GM21423 (cell line): ENCODE results near the gene HPSE2.
"Not testable (repeated sequence)": the region's sequence is repeated elsewhere in the genome, so short reads cannot be mapped to it uniquely, and the experiment has no call there.

Source experiments
- ATAC-seq: cut with Tn5 transposase; IDR thresholded peaks from one replicate; pipeline ENCODE4 v1.9.1; 2021; ENCODE audit warnings: mild to moderate bottlenecking, moderate library complexity; ENCODE audit not compliant: unreplicated experiment

Gene HPSE2

DNA sequence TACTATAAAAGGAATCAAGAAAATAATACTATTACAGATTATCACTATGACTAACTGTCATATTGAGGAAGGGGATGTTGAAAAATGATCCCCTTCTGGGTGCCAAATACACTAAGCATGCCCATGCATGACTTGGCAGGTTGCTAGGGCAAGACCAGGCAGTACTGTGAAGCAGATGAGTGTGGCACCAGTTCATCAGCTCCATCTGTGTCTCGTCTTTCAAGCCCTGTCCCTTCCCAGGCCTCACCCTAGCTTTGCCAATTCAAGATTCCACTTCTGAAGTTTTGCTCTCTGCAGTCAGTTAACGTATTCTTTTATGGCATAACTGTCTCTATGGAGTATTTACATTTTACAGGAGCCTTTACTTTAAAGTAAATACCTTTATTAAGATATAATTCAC, 653.3 kb downstream of the HPSE2 start:
- ATAC-seq = no peak

DNA sequence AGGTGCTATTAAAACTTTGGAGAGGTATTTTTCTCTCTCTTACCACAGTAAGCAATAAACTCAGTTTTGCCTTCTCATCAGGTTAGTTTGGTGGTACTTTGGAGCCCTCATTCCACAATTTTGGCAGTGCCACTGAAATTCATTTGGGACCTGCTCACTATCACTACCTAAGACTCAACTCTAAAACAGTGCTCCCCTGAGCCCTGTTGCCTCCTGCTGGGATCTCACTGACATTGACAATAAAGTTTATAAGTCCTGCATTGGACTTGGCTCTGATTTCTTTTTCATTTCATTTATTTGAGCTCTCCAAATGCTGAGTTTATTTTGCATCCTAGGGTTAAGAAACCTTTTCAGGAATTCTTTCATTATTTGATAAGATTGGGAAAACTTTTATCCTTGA, 658.1 kb downstream of the HPSE2 start:
- no peak for ATAC-seq

DNA sequence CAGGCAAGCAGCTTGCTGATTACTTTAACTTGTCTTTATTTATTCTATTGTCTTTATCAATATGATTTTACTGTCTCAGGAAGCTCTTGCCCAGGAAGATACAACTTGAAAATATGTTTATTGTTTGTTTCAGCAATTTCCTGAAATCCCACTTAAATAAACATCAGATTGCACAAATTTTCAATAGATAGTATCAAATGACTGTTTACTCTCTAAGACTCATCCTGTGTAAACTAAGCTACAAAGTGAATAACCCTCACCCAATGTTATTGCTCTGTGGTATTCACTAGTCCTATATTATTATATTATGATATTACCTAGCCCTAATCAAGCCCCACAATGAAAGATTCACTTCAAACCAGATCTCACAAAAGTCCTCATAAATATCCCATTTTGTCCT, 658.5 kb downstream of the HPSE2 start:
- ATAC-seq = no peak

DNA sequence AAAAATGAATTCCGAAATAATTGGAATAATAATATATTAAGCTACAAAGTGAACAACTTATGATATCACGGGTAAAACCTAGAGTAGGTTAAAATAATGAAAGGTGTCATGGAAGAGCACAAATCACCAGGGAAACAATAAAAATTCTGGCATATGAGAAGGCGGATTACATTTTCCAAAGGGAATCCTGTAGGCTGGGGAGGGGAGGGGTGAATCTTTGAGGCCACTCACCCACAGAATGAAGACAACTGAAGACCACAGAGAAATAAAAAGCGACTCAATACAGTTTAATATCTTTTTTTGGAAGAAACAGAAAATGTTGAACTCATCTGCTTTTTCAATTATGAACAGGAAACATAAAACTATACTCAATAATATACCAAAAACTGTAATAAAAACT, 659.6 kb downstream of the HPSE2 start:
- ATAC-seq = no peak

DNA sequence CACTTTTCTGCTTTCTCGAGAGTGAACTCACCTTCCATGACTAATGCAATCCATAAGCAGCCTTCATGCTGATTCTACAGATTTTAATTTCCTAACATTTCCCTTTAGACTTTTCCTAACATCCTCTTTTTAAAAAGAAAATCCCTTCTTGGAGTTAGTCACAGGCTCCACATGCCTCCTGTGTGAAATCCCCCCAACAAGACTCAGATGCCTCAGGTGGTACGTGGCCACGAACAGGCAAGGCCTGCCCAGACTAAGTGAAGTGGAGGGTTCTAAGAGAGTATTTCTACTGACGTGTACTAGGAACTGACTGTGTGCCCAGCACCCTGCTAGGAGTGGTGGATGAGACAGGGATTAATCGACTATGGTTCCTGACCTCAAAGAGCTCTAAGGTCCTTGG, 663.1 kb downstream of the HPSE2 start:
- no peak for ATAC-seq

DNA sequence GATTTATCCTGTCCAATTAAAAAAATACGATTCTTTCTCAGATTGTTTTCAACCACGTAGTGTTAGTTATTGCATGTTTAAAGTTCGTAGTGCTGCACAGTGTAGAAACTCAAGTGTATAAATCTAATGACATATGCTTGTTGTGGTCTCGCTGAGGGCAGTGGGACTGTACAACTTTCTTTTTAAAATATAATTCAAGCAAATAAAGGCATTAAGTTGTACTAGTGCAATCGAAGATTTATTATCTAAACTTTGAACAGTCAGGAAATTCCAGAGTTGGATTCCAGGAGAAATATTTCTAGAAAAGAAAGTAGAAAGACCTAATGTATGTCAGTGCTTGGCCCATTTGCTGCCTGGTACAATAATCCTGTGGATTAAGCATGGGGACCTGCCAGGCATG, 664.8 kb downstream of the HPSE2 start:
- no peak for ATAC-seq

DNA sequence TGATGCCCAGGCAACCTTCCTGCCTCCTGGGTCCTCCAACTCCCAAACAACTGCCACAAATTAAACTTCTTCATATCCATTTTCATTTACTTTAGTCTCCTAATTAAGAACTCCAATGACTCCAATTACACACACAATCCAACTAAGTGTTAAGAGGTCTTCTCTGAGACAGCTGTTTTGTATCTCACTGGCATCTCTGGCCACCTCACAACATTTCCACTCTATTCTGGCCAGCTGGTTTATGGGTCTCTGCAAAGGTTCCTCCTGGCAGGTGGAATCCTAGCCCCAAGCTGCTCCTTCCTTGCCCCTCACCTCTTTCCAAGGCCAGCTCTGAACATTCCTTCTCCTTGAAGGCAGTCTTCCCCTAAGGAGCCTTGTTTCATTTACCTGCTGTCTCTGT, 665.8 kb downstream of the HPSE2 start:
- no peak for ATAC-seq

DNA sequence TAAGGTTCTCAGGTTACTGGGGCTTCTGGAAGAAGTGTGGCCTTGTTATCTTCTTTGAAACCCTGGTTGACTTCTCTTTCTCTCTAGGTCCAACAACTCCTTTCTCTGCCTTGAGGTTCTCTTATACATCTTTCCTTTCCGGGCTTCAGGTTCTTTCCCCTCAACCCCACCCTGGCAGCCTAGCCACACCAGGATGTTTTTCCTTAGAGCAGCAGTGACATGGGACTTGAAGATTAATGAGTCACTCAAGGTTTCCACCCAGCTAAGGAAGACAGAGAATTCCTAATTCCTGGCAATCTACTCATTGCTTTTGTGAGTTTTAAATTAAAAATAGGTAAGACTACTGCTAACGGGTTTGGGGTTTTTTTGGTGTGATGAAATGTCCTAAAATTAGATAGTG, 667.1 kb downstream of the HPSE2 start:
- no peak for ATAC-seq

DNA sequence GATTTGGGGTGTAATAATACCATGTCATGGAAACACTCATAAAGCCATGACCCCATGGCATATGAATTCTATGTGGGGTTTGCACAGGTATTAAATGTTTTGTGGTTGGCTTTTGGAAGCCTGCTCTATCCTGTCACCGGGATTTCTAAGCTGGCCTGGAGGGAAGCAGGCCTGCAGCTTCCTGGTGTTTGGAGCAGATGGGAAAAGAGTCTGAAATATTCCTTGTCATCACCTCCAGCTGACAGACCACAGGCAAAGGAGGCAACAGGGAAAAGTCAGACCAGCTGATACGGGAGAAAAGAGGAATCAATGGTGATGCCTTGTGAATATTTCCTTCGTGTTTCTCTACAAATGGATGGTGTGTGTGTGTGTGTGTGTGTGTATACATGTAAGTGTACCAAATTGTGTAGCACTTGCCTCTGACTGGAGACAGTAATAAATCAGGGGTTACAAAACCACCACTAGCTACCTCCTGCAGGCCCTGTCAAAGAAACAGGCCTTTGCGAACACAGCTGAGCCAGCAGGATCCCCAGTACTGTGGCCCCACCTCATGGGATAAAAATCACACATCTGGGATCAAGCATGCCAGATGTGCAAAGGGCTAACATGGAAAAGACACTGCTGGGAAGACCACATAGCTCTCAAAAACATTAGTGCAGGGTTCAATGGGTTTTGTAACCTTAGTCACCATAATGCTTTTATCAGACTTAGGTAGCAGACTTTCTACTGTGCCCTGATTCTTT, 668.1 kb downstream of the HPSE2 start:
- ATAC-seq = no peak

DNA sequence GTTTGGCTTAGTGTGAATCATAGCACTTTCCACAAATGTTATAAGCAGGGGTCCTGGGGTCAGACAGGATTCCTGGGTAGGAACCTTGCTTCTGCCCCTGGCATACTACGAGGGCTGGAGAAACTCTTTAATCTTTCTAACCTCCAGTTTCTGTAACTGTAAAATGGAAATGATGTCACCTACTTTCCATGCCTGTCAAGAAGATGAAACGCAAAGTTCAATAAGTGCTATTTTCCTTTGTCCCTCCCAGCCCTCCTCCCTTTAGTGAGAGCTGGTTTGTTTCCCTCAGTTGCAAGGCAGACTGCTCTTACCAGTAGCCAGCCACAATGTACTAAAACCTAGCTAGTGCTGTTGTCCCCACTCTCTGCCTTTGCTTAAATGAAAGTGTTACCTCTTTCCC, 671.8 kb downstream of the HPSE2 start:
- no peak for ATAC-seq

DNA sequence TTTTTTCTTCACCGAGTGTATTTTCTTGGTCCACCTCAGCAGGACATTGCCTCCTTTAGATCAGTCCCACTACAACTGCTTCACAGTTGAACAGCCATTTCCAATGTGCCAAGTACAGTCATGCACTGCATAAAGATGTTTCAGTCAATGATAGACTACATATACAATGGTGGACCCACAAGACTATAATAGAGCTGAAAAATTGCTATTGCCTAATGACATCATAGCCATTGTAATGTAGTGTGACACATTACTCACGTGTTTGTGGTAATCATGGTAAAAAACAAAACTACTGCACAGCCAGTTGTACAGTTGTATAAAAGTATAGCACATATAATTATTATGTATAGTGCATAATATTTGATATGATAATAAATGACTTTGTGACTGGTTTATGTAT, 675.1 kb downstream of the HPSE2 start:
- ATAC-seq = no peak

DNA sequence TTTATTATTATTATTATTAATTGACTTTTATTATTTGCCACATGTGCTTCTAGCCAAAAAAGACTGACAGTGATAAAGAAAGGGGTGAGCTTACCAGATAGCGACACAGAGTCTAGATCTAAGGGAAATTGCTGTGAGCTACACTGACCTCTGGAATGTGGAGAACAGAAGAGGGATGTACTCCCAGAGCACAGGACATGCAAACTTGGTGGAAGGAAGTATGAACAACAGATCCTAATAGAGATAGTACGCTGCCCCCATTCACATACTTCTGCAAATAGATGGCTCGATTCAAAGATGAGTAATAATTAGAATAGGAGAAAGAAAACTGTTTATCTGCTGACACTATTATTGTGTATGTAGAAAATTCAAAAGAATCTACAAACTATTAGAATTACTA, 679.6 kb downstream of the HPSE2 start:
- ATAC-seq = no peak

DNA sequence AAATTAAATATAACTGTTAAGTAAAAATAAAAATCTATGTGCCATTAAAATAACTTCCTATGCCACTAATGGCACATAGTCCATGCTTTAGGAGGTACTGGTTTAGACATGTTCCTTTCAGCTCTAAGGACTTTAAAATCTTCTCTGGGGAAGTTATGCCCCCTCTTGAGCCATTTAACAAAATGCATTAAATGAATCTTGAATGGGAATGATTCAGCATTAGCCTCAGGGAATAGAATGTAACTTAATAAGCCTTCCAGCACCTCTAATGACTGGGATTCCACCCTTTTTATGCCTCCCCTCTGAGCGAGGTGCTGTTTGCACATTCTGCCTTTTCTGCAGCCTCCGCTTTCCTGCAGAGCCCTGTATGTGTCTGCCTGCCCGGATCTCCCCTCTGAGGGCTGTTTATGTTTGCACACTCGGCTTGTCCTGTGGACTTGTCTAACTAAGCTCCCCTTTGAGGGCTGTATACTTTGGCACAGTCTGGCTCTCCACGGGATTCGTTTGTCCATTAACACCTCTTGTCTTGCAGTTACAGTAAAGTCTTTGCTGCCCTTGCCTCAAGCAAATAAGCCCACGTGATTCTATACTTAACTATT, 680.5 kb downstream of the HPSE2 start:
- ATAC-seq = no peak

DNA sequence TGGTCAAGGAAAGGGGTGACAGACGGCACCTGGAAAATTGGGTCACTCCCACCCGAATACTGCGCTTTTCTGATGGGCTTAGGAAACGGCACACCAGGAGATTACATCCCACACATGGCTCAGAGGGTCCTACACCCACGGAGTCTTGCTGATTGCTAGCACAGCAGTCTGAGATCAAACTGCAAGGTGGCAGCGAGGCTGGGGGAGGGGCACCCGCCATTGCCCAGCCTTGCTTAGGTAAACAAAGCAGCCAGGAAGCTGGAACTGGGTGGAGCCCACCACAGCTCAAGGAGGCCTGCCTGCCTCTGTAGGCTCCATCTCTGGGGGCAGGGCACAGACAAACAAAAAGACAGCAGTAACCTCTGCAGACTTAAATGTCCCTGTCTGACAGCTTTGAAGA, 694.1 kb downstream of the HPSE2 start:
- ATAC-seq = not testable (repeated sequence)

DNA sequence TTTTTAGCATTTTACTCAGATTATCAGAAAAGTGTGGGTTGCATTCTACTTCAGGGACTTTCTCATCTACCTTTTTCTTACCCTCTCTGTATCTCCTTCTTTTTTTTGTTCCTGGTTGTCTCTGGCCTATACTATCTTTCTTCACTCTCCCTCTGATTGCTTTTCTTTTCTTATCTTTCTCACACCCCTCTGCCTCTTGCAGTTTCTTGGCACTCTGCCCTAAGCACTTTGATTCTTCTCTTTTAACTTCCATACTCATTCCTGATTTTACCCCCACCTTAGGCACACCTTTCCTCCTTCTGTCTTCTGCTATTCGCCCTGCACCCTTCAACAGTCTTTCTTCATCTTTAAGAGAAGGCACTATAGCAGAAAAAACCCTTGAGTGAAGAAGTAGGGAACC, 696.1 kb downstream of the HPSE2 start:
- ATAC-seq = no peak

DNA sequence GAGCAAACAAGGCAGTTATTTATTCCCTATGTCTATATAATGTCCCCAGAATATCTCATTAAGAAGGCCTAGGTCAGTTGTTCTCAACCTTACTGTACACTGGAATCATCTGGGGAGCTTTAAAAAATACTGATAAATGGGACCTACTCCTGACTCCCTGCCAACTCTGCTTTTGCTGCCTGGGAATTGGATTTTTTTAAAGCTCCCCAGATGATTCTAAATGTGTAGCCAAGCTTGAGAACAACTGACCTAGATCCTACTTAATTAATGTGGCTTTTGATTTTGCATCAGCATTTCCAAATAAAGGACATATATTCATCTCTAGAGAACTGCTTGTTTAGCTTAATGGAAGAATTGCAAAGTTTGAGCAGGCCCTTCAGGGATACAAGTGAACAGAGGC, 697.2 kb downstream of the HPSE2 start:
- ATAC-seq = no peak

DNA sequence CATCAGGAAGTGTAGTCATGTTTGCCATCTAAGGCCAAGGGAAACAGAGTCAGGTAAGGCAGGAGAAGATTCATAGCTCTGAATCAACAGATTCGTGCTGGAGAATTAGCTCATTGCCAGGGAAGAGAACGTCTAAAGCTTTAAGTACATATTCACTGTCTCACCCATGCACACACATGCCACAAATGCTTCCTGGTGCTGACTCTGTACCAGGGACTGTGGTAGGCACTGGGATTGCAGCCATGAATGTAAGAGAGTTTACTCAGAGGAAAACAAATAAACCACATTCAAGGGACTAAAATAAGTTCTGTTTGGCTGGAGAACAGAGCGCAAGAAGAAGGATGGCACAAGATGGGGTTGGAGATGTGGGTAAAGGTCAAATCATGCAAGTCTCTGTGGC, 699.1 kb downstream of the HPSE2 start:
- no peak for ATAC-seq

DNA sequence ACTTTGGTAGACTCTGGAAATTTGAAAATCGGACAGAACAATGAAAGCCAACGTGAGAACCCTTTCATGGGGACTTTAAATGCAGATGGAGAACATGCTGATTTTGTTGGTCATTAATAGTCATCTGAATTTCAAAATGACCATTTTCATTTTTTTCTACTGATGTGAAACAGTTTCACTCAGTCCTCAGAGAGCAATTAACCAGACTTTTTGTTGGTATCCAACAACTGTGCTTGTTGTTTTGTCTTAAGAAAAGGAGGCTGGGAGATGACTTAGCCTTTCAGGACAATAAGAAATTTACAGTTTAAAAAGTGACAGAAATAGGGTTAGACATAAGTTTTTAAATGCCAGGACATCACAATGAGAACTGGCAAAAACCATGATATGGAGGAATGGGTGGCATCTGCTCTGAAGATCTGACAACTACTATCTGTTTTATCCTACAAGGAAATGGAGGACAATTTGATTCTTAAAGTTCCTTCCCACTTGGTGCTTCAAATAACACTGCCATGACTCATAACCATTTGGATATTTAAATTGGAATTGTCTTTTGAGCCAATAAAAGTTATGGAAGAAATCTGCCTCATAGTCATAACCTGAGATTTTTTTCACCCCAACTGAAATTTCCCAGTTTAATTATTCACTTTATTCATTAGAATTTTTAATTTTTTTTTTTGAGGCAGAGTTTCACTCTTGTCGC, 701.8 kb downstream of the HPSE2 start:
- ATAC-seq = no peak

DNA sequence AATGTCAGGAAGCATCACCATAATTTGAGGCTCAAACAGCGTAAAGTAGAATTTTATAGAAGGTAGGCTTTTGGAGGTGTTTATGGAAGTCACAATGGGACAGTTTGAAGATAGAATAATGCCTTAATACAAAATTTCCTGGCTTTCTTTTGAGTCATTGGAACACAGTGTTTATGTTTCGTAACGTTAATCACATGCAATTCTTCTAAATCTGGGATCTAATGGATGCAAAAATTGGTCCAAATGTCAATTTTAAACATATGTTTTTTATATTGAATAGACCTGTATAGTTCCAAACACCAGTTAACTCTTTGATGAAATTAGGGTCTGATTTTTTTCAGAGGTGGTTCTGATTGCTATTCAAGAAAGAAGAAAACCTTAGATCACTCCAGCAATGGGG, 702.4 kb downstream of the HPSE2 start:
- ATAC-seq = no peak

DNA sequence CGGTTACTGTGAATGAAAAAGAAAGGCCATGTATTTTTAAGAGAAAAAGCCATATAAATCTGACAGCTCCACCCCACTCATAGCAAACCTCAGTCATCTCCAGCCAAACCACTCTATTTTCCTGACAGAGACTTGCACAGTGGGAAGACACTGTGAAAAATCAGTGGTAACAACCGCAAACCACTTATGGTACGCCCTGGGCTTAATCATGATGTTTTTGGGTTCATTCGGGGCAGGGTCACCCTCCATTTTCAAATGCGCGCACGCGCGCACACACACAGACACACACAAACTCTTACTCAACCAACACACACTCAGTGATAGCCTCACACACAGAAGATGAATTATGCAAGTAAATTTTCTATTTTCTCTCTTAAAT, 706.9 kb downstream of the HPSE2 start:
- ATAC-seq = no peak

DNA sequence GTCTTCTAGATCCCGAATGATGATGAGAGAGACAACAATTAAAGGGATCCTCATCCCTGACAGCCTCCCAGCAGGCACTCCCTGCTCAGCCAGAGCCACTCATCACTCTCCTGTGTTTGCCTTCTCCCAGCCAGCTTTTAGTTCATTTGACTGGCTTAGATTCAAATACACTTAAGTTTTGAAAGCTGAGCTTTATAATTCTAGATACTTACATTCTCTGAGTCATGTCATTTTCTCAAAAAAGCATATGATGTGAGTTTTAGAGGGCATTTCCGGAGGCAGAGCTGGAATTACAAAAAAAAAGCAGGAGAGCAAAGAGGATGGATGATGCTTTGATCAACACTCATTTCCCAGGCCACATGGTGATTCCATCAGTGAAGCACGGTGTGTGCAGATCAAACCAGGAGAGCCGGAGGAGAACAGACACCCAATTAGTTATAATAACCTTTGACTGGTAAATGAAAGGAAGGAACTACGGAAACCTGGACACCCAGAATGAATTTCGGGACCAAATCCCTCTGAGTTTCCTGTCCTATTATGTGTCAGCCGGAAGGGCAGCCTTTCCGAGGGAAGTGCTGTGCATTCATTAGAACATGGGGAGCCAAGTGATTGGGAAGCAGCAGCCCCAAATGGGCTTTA, 707.4 kb downstream of the HPSE2 start:
- ATAC-seq = no peak

DNA sequence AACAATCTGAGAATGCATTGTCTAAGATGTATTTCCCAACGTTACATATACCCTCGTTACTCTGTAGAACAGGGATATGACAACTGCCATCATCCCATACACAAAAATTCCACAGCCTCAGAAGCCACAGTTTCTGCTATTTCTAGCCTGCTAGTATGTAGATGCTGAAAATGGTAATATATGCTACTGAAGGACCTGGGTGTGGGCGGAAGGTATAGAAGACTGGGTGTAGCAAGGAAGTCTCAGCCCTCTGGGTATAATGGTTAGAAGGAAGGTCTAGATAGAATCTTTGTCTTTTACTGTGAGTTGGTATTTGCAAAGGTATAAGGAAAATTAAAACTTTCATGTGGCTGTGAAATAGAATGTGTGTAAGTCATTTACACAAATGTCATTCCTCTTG, 709.7 kb downstream of the HPSE2 start:
- ATAC-seq = no peak
